Upper lobe of left lung (tissue), 4 donors: ENCODE data around the gene TMEM59.

ENCODE experiments used
- POLR2A ChIP-seq, 4 donors: fragments of 450-650 bp; IDR thresholded peaks; one replicate each; pipeline ENCODE4 v1.5.1; 2016 to 2017; ENCODE audit warnings: antibody characterized with exemption in 4 of 4, mild to moderate bottlenecking in 2 of 4
- TF ChIP-seq, protein P1 (sequence below), 6 experiments: fragments of 450-650 bp in 4 of 6; fragments of 200-600 bp in 2 of 6; sonication (generic) in 2 of 6; IDR thresholded peaks; one replicate each; pipeline ENCODE4 v1.5.1; 2016 to 2019; ENCODE audit warnings: antibody characterized with exemption in 6 of 6

DNA sequence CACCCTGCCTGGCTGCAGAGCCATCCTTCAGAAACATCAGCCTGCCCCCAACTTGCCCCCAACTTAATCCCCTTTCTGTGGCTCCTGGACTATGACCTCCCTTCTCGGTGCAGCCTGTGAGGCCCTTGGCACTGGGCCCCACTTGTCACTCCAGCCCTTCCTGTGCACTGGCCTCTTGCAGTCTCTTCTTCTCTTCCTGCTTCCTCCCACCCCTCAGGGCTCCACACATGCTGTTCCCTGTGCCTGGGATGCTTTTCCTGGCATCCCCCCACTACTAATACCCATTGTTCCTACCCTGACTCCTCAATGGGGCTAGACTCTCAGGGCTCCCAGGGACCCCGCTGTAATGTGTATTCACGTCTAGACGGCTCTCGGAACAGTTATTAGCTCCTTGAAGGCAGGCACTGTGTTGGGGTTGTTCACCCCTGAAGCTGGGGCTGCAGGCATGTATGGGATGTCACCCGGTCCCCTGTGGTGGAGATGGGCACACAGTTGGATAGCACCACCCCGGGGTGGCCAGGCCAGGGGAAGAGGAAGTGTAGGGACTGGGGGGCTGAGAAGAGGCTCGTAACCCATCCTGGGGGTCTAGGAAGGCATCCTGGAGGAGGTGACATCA is 39.5 kb downstream of the TMEM59 start:
- TF ChIP-seq, protein P1, sequence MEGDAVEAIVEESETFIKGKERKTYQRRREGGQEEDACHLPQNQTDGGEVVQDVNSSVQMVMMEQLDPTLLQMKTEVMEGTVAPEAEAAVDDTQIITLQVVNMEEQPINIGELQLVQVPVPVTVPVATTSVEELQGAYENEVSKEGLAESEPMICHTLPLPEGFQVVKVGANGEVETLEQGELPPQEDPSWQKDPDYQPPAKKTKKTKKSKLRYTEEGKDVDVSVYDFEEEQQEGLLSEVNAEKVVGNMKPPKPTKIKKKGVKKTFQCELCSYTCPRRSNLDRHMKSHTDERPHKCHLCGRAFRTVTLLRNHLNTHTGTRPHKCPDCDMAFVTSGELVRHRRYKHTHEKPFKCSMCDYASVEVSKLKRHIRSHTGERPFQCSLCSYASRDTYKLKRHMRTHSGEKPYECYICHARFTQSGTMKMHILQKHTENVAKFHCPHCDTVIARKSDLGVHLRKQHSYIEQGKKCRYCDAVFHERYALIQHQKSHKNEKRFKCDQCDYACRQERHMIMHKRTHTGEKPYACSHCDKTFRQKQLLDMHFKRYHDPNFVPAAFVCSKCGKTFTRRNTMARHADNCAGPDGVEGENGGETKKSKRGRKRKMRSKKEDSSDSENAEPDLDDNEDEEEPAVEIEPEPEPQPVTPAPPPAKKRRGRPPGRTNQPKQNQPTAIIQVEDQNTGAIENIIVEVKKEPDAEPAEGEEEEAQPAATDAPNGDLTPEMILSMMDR (IDR thresholded peaks at IDR 0.05) = no peak
- TF ChIP-seq POLR2A (IDR thresholded peaks at IDR 0.05) = no peak
